Effector memory CD8-positive, alpha-beta T cell (primary cell): Measurements from ENCODE around the gene TRAIP.
"Not testable (repeated sequence)": the region's sequence is repeated elsewhere in the genome, so short reads cannot be mapped to it uniquely, and the experiment has no call there.

ENCODE experiments used
- ATAC-seq: fragments of 150-1000 bp; cut with Tn5 transposase; replicated peaks from 2 replicates; pipeline ENCODE4 v1.10.0; 2021; ENCODE audit warnings: mild to moderate bottlenecking, moderate library complexity
- DNase-seq, 3 experiments: peaks; one replicate each; pipeline ENCODE4 v3.0.0; 2021
- H3K27ac Mint-ChIP-seq, 2 donors: one replicate each; pipeline ENCODE4 v1.8.0; 2022; ENCODE audit warnings: mild to moderate bottlenecking in 2 of 2, mixed read lengths in 2 of 2, moderate library complexity in 2 of 2
- H3K27me3 Mint-ChIP-seq, 2 donors: one replicate each; pipeline ENCODE4 v1.8.0; 2022; ENCODE audit warnings: mixed read lengths in 2 of 2
- H3K36me3 Mint-ChIP-seq: one replicate; pipeline ENCODE4 v1.8.0; 2022; ENCODE audit warnings: mild to moderate bottlenecking, moderate library complexity, mixed read lengths; ENCODE audit not compliant: insufficient read depth
- H3K4me1 Mint-ChIP-seq, 2 donors: one replicate each; pipeline ENCODE4 v1.8.0; 2022; ENCODE audit warnings: low read depth in 2 of 2, mixed read lengths in 2 of 2
- H3K4me3 Mint-ChIP-seq, 2 donors: one replicate each; pipeline ENCODE4 v1.8.0; 2022; ENCODE audit warnings: mild to moderate bottlenecking in 2 of 2, mixed read lengths in 2 of 2, moderate library complexity in 2 of 2
- H3K9me3 Mint-ChIP-seq, 2 donors: one replicate each; pipeline ENCODE4 v1.8.0; 2022; ENCODE audit warnings: mixed read lengths in 2 of 2

TRAIP gene

GRCh38 chr3:49831341-49831740 is 25.0 kb downstream of the TRAIP start:
- Mint-ChIP-seq H3K9me3 (no peaks in the 10 kb centered on the region), H3K4me3 (no peak overlapping the region), H3K4me1 (no peaks in the 10 kb centered on the region), H3K27ac (peak overlapping the region in 1 of 2 donors; percentile 69), H3K36me3 (no peaks in the 10 kb centered on the region), H3K27me3 (no peaks in the 10 kb centered on the region)
- DNase-seq (no peak), ATAC-seq (no peak)

- ATAC-seq: no peak
- no peaks in the 10 kb centered on the region for H3K36me3 Mint-ChIP-seq
- no peaks in the 10 kb centered on the region for H3K27me3 Mint-ChIP-seq
Observed at GRCh38 chr3:49826016-49826415, 30.3 kb downstream of the TRAIP start.

GRCh38 chr3:49823131-49823530 is 33.2 kb downstream of the TRAIP start:
- not testable (repeated sequence) for H3K27ac Mint-ChIP-seq, H3K9me3 Mint-ChIP-seq, ATAC-seq

More at GRCh38 chr3:49826016-49826415, 30.3 kb downstream of the TRAIP start:
- Mint-ChIP-seq H3K9me3 (no peaks in the 10 kb centered on the region), H3K27ac (no peak overlapping the region), H3K4me3 (no peak overlapping the region), H3K4me1 (no peaks in the 10 kb centered on the region)
- no peak for DNase-seq

GRCh38 chr3:49813497-49814174 is 42.7 kb downstream of the TRAIP start, which contains the start of gene UBA7:
Gene UBA7, minus strand, starts transcription at chr3:49813953. Its CDS starts 166 bp downstream, at chr3:49813787.
- Mint-ChIP-seq H3K4me3 (peak within 1 kb of the TSS; percentile 92 to 94), H3K9me3 (no peaks in the 10 kb centered on the region), H3K27me3 (no peaks in the 10 kb centered on the region), H3K36me3 (no peaks in the 10 kb centered on the region), H3K4me1 (peaks cover 20 to 28% of the 10 kb centered on the region in 2 donors), H3K27ac (peak within 1 kb of the TSS; percentile 96 to 97)
- ATAC-seq (peak; percentile 92), DNase-seq (peak in 2 of 3 experiments; percentile 8 to 32)

More at GRCh38 chr3:49823131-49823530, 33.2 kb downstream of the TRAIP start:
- H3K36me3 Mint-ChIP-seq, H3K4me3 Mint-ChIP-seq, H3K27me3 Mint-ChIP-seq, H3K4me1 Mint-ChIP-seq, DNase-seq: not testable (repeated sequence)

GRCh38 chr3:49812916-49813496 is 43.4 kb downstream of the TRAIP start:
- no peaks in the 10 kb centered on the region for H3K27me3 Mint-ChIP-seq
- H3K36me3 Mint-ChIP-seq: no peaks in the 10 kb centered on the region
- no peak for DNase-seq
- peaks cover 20 to 28% of the 10 kb centered on the region in 2 donors for H3K4me1 Mint-ChIP-seq
- H3K27ac Mint-ChIP-seq: peak overlapping the region; percentile 96 to 97
- H3K9me3 Mint-ChIP-seq: no peaks in the 10 kb centered on the region
- peak overlapping the region; percentile 92 to 94 for H3K4me3 Mint-ChIP-seq
- ATAC-seq: no peak

GRCh38 chr3:49807431-49808114 is 48.8 kb downstream of the TRAIP start:
- DNase-seq (no peak), ATAC-seq (no peak)
- H3K9me3 Mint-ChIP-seq: no peaks in the 10 kb centered on the region
- no peak overlapping the region for H3K4me3 Mint-ChIP-seq
- H3K27ac Mint-ChIP-seq: peak overlapping the region in 1 of 2 donors; percentile 79
- H3K27me3 Mint-ChIP-seq: no peaks in the 10 kb centered on the region
- peaks cover 3% of the 10 kb centered on the region for H3K36me3 Mint-ChIP-seq
- H3K4me1 Mint-ChIP-seq: peaks cover 23 to 33% of the 10 kb centered on the region in 2 donors

- no peak for DNase-seq
- no peaks in the 10 kb centered on the region for H3K27me3 Mint-ChIP-seq
- H3K4me1 Mint-ChIP-seq: peaks cover 29 to 34% of the 10 kb centered on the region in 2 donors
- H3K4me3 Mint-ChIP-seq: no peak overlapping the region
- no peaks in the 10 kb centered on the region for H3K9me3 Mint-ChIP-seq
- no peak for ATAC-seq
- no peak overlapping the region for H3K27ac Mint-ChIP-seq
- H3K36me3 Mint-ChIP-seq: peaks cover 3% of the 10 kb centered on the region
Observed at GRCh38 chr3:49806850-49807249, 49.5 kb downstream of the TRAIP start.

GRCh38 chr3:49805897-49806701 is 50.3 kb downstream of the TRAIP start:
- H3K4me1 Mint-ChIP-seq: peaks cover 25 to 28% of the 10 kb centered on the region in 2 donors

GRCh38 chr3:49805367-49805782 is 51.0 kb downstream of the TRAIP start:
- DNase-seq: no peak
- Mint-ChIP-seq H3K9me3 (no peaks in the 10 kb centered on the region), H3K27ac (peak overlapping the region; percentile 65 to 91), H3K27me3 (no peaks in the 10 kb centered on the region), H3K4me3 (peak overlapping the region; percentile 11 to 21), H3K4me1 (peaks cover 22 to 25% of the 10 kb centered on the region in 2 donors), H3K36me3 (peaks cover 3% of the 10 kb centered on the region)
- ATAC-seq: no peak

More at GRCh38 chr3:49805897-49806701, 50.3 kb downstream of the TRAIP start:
- no peak for DNase-seq
- Mint-ChIP-seq H3K4me3 (no peak overlapping the region), H3K27ac (peak overlapping the region; percentile 65 to 91), H3K27me3 (no peaks in the 10 kb centered on the region), H3K9me3 (no peaks in the 10 kb centered on the region), H3K36me3 (peaks cover 3% of the 10 kb centered on the region)
- no peak for ATAC-seq

GRCh38 chr3:49804141-49805041 is 52.0 kb downstream of the TRAIP start:
- H3K4me1 Mint-ChIP-seq: peaks cover 22% of the 10 kb centered on the region in 2 donors
- ATAC-seq: no peak
- H3K27ac Mint-ChIP-seq: peak overlapping the region in 1 of 2 donors; percentile 65
- H3K27me3 Mint-ChIP-seq: no peaks in the 10 kb centered on the region
- H3K36me3 Mint-ChIP-seq: peaks cover 3% of the 10 kb centered on the region
- H3K9me3 Mint-ChIP-seq: no peaks in the 10 kb centered on the region
- no peak for DNase-seq
- H3K4me3 Mint-ChIP-seq: peak overlapping the region; percentile 77 to 82

- Mint-ChIP-seq H3K4me1 (peaks cover 22% of the 10 kb centered on the region in 2 donors), H3K36me3 (peaks cover 3% of the 10 kb centered on the region), H3K9me3 (no peaks in the 10 kb centered on the region), H3K27ac (peak overlapping the region in 1 of 2 donors; percentile 92), H3K4me3 (peak overlapping the region; percentile 77 to 82), H3K27me3 (no peaks in the 10 kb centered on the region)
- DNase-seq: peak; percentile 32 to 40 (median 34)
- ATAC-seq: peak; percentile 21
Observed at GRCh38 chr3:49803465-49804140, 52.8 kb downstream of the TRAIP start.
